ENCODE data around the gene TAF1A.

TAF1A gene

DNA sequence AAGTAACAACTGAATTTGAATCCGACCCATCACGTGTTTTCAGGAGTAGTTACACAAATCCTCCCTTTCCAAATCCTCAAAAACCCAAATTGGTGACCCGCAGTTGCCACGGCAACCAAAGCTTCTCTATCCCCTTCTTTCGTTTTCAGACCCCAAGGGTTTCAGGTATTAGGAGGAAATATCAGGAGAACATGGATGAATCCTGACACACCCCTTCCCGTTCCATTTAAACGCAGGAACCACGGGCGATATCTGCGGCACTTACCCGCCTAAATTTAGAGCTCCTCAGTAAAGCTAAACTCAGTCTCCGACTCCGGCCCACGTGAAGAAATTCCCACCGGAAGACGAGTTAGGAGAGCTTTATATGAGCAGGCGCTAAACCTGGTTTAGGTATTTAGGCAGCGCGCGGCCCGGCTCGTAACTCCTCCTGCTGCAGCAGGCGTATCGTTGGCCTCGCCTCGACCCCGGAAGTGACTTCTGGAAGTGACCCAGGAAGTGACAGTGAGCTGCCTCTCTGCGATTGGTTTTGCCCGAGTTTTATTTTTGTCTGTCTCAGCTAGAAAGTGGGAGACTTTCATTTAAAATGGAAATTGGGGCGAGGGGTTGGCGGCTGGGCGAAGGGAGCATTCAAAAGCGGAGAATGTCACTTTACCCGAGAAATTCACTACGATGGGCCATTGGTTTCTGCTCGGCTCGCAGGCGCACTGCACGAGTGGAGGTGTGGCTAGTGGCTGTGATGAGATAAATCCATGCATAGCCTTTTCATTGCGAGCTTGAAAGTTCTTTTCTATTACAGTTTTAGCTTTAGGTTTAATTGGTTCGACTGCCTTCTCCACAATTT, at the start of gene TAF1A:
Gene TAF1A, minus strand, starts transcription at position 472 of the 841 bp plus-strand sequence.
- peak within 1 kb of the TSS; percentile 81 for H3K4me3 ChIP-seq (ENCODE audit: low read depth, low read length)
- TF ChIP-seq, protein P1, sequence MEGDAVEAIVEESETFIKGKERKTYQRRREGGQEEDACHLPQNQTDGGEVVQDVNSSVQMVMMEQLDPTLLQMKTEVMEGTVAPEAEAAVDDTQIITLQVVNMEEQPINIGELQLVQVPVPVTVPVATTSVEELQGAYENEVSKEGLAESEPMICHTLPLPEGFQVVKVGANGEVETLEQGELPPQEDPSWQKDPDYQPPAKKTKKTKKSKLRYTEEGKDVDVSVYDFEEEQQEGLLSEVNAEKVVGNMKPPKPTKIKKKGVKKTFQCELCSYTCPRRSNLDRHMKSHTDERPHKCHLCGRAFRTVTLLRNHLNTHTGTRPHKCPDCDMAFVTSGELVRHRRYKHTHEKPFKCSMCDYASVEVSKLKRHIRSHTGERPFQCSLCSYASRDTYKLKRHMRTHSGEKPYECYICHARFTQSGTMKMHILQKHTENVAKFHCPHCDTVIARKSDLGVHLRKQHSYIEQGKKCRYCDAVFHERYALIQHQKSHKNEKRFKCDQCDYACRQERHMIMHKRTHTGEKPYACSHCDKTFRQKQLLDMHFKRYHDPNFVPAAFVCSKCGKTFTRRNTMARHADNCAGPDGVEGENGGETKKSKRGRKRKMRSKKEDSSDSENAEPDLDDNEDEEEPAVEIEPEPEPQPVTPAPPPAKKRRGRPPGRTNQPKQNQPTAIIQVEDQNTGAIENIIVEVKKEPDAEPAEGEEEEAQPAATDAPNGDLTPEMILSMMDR (IDR thresholded peaks at IDR 0.05; ENCODE audit: control insufficient read depth, extremely low read depth, insufficient read depth) = no peak
- peak; percentile 80 for DNase-seq (ENCODE audit: low read depth)

DNA sequence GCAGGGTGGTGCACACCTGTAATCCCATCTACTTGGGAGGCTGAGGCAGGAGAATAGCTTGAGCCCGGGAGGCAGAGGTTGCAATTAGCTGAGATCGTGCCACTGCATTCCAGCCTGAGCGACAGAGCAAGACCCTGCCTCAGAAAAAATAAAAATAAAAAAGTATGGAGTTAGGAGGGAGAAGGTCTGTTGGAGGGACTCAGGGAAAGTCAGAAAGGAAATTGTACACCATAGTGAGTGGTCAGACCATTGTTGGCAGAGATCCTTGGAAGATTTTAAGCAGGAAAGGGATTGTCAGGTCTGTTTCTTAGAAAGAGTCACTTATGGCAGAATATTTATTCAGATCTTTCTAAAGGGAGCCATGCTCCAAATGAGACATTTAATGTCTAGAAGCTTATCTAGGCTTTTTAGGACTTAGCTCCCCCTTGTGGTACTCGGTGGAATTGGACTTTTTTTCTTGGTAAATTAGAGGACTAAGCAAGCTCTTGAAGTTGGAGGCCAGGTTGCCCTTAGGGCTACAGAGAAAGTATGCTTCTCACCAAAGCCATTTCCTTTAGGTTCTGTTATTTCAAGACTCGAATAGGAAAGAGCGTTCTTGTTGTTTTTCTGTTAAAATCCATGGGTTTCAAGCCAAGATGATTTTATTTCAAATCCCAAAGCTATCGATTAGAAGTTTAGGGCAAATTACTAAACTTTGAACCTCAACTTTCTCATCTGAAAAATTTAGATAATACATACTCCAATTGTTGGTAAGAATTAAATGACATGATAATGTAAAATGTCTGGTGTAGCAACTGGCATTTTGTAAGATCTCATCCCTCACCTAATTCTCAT, 44.7 kb upstream of the TAF1A start:
- DNase-seq (ENCODE audit: low read depth) = peak; percentile 84
- TF ChIP-seq, protein P1 (IDR thresholded peaks at IDR 0.05; ENCODE audit: control insufficient read depth, extremely low read depth, insufficient read depth) = peak; percentile 79
- no peak overlapping the region for H3K4me3 ChIP-seq (ENCODE audit: low read depth, low read length)

DNA sequence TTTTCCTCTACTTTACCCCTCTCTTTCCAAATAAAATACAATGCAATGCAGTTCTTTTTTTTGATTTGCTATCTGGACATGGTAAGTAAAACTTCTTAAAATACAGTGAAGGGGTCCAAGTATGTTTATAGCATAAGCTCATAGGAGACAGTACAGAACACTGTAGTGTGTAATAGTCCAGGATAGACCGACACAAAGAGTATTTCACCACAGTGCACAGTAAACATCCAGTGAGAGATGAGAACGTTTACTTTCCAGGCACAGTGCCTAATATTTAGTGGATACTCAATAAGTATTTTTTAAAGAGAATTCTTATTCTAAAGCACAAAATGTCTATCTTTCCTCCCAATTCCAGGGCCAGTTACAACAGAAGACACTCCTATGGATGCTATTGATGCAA, 43.0 kb upstream of the TAF1A start:
- H3K4me3 ChIP-seq (ENCODE audit: low read depth, low read length) = no peak overlapping the region
- TF ChIP-seq, protein P1 (IDR thresholded peaks at IDR 0.05; ENCODE audit: control insufficient read depth, extremely low read depth, insufficient read depth) = no peak
- no peak for DNase-seq (ENCODE audit: low read depth)

DNA sequence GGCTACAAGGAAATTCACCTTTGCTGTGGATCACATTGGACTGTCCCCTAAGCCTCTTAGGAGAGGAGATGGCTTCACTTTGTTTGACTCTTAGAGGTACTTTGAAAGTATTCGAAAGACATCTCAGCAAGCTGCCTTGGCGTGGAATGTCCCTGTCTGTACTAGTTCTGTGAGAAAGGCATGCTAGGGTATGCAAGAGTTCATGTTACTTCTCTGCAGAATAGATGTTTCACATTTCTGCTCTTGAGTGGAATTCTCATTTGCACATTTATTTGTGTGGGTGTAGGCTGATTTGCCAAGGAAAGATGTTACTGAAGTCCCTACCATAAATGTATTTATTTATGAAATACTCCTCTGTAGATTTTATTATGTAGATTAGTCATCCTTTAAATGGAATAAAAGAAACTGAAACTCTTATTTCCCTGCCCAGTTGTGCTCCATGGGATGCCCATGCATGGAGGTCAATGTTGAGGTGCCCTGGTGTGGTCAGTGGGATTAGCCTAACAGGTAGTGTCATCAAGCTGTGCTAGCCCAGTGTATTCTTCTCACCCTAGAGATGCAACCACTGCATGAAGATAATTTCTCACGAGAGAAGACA, 42.0 kb upstream of the TAF1A start:
- TF ChIP-seq, protein P1 (IDR thresholded peaks at IDR 0.05; ENCODE audit: control insufficient read depth, extremely low read depth, insufficient read depth) = no peak
- no peak for DNase-seq (ENCODE audit: low read depth)
- no peak overlapping the region for H3K4me3 ChIP-seq (ENCODE audit: low read depth, low read length)

DNA sequence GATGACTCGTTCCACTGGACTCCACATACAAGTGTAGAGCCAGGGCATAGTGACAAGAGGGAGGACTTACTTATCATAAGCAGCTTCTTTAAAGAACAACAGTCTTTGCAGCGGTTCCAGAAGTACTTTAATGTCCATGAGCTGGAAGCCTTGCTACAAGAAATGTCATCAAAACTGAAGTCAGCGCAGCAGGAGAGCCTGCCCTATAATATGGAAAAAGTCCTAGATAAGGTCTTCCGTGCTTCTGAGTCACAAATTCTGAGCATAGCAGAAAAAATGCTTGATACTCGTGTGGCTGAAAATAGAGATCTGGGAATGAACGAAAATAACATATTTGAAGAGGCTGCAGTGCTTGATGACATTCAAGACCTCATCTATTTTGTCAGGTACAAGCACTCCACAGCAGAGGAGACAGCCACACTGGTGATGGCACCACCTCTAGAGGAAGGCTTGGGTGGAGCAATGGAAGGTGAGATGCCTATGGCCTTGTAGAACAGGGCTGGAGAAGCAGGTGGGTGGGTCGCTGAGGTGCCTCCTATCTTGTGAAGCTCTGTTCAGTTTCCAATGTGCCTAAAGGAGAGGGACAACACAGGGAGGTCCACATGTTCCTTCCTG, 40.3 kb upstream of the TAF1A start:
- DNase-seq (ENCODE audit: low read depth) = no peak
- H3K4me3 ChIP-seq (ENCODE audit: low read depth, low read length) = no peak overlapping the region
- TF ChIP-seq, protein P1 (IDR thresholded peaks at IDR 0.05; ENCODE audit: control insufficient read depth, extremely low read depth, insufficient read depth) = 0 out of 2 replicates have a peak, but pooled peaks have one; percentile 1

DNA sequence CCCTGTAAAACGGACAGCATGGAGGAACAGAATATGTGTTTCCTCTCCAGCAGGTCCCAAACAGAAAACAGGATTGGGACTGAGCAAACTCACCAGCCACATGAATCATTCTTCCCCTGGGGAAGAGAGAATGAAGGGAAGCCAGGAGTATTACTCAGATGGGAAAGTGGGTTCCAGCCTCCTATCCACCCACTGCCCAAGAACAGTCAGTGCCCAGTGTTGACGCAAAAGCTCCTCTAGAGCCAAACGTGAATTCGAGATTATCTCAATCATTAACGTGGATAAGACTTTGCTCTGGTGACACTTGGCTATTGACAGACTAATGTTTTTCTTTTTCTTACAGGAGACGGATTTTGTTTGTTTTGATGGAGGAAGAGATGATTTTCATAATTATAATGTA, 37.5 kb upstream of the TAF1A start:
- H3K4me3 ChIP-seq (ENCODE audit: low read depth, low read length) = no peak overlapping the region
- TF ChIP-seq, protein P1 (IDR thresholded peaks at IDR 0.05; ENCODE audit: control insufficient read depth, extremely low read depth, insufficient read depth) = no peak
- DNase-seq (ENCODE audit: low read depth) = no peak

All from LNCaP clone FGC (cell line).